VCaP (cell line): ENCODE measurements around the gene CNTNAP4.

ENCODE experiments used
- H3K27ac ChIP-seq: fragments of 450-650 bp; 2 replicates; pipeline ENCODE4 v1.5.1; 2017
- TF ChIP-seq, protein P1 (sequence below): fragments of 450-650 bp; conservative IDR thresholded peaks from 2 replicates; pipeline ENCODE4 v1.5.1; 2017; ENCODE audit warnings: mild to moderate bottlenecking, moderate library complexity

Gene CNTNAP4

DNA sequence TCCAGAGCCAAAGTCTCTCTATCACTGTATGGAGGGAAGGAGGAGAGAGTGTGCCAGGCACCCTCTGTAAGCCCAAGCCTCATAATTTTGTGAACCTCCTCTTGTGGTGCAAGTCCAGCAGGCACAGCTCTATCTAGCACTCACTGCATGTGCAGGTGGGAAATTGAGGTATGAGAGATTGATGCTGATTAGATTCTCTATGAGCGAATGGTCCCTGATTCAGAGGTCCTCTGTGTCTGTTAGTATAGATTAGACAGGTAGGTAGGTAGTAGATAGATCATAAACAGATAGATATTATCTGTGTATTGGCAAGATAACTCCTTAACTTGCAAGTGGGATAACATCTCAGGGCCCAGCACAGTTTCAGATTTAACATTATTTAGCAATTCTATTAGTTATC lies 209.5 kb downstream of the CNTNAP4 start:
- TF ChIP-seq, protein P1, sequence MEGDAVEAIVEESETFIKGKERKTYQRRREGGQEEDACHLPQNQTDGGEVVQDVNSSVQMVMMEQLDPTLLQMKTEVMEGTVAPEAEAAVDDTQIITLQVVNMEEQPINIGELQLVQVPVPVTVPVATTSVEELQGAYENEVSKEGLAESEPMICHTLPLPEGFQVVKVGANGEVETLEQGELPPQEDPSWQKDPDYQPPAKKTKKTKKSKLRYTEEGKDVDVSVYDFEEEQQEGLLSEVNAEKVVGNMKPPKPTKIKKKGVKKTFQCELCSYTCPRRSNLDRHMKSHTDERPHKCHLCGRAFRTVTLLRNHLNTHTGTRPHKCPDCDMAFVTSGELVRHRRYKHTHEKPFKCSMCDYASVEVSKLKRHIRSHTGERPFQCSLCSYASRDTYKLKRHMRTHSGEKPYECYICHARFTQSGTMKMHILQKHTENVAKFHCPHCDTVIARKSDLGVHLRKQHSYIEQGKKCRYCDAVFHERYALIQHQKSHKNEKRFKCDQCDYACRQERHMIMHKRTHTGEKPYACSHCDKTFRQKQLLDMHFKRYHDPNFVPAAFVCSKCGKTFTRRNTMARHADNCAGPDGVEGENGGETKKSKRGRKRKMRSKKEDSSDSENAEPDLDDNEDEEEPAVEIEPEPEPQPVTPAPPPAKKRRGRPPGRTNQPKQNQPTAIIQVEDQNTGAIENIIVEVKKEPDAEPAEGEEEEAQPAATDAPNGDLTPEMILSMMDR, result no peak
- no peak overlapping the region for H3K27ac ChIP-seq

DNA sequence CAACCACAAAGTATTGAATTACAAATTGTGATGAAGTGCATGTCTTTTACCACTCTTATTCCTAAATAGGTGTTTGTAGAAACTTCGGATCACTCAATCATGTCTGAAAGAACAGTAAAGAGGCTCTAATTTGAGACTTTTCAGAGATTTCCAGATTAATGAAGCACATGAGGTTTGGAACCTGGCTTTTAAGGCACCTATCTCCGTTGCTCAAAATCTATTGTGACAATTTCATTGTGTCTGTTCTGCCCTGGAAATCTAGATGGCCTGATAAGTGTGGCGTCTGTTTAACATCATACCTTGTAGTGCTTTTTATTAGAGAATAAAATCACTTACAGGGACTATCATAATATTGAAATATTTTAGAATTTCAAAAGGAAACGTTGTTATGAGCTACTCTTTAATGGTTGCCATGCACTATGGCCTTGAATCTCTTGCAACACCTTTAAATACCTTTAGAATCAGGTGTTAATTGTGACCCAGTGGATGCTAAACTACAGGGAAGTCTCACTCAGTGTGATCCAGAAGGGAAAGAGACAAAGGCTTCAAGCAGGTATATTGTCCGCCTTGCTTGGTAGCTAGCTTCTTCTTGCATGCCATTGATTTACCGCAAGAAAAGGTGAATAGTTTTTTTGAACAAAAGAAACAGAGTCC lies 210.3 kb downstream of the CNTNAP4 start:
- H3K27ac ChIP-seq, result no peak overlapping the region
- TF ChIP-seq, protein P1, result no peak

DNA sequence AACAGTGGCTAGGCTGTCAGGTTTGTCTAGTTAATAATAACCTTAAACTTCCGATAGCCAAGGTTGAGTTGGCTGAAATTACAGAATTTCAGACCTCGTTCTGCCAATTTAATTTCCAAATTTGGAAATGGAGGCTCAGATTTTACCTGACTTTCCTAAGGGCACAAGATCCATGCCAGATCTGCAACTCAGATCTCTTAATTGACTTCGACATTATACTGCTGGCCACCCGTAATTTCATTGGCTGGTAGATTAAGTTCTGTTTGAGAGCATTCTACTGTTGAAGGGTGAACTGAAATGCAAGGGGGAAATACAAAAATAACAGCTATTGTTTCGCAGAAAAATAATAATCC lies 210.8 kb downstream of the CNTNAP4 start:
- H3K27ac ChIP-seq, result no peak overlapping the region
- TF ChIP-seq, protein P1, result no peak

DNA sequence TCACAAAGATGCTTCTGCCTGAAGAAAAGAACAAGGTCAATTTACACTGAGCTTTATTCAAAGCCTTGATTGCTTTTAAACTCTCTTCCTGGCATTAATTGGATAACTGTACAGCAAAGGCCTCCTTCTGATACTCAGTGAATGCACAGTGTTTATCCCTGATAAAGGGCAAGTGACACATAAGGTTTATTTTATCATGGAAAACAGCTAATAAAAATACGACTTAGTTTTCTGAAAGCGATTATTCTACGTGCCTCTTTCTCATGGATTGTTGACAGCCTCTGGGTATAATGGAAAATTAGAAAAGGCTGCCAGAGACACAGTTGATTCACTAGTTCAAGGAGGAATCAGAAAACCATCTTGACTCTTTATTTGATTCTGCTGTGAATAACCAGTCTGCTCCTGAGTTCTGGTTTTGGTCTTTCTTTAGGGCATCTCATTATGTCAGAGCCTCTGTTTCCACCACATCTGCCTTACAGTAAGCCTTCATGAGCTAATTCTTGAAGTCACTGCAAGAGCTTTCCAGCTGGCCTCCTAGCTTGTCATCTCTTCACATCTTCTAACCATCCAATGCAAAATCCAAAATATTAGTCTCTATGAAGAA lies 212.9 kb downstream of the CNTNAP4 start:
- H3K27ac ChIP-seq, result no peak overlapping the region
- TF ChIP-seq, protein P1, result no peak

DNA sequence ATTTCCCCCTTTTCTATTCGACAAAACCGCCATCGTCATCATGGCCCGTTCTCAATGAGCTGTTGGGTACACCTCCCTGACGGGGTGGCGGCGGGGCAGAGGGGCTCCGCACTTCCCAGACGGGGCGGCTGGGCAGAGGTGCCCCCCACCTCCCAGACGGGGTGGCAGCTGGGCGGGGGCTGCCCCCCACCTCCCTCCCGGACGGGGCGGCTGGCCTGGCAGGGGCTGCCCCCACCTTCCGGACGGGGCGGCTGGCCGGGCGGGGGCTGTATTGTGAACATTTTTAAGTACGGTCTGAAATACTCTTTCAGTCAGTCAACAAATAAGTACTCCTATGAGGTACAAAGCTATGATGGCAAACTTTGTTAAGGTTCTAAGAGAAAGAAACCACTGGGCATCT lies 222.8 kb downstream of the CNTNAP4 start:
- H3K27ac ChIP-seq, result no peak overlapping the region
- TF ChIP-seq, protein P1, result no peak

DNA sequence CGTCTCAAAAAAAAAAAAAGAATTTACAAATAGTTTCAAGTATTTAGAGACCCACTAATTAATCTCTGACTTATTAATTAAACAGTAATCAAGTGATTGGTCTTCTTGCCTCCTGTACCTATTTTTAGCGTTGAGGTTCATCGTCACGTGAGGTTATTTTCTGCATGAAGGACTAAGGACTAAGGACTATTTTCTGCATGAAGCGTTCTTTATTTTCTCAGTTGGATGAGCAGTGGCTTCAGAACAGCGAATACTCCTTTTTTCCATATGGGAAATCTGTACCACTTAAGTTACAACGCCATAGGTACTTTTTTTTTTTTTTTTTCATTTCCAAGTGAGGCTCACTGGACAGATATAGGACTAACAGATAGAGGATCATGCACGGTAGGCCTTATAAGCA lies 224.9 kb downstream of the CNTNAP4 start:
- no peak overlapping the region for H3K27ac ChIP-seq
- TF ChIP-seq, protein P1, result no peak

DNA sequence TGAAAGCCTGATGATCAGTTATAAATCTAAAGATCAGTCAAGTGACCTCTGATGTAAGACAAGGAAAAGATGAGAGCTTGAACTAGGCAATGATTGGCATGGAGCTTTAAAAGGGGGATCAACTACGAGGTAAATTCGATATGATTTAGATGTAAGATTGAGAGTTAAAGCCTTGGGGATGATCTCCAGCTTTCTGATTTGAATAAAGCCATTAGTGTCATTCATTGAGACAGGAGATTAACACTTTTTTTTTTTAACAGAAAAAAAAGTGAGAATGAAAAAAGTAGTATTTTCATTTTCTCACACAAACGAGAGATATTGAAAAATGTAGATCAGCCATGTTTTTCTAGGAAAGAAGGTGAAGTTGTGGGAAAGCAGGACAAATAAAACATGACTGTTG lies 225.4 kb downstream of the CNTNAP4 start:
- TF ChIP-seq, protein P1, result no peak
- no peak overlapping the region for H3K27ac ChIP-seq
